Measurements from ENCODE around the gene IFFO2.

The IFFO2 gene

DNA sequence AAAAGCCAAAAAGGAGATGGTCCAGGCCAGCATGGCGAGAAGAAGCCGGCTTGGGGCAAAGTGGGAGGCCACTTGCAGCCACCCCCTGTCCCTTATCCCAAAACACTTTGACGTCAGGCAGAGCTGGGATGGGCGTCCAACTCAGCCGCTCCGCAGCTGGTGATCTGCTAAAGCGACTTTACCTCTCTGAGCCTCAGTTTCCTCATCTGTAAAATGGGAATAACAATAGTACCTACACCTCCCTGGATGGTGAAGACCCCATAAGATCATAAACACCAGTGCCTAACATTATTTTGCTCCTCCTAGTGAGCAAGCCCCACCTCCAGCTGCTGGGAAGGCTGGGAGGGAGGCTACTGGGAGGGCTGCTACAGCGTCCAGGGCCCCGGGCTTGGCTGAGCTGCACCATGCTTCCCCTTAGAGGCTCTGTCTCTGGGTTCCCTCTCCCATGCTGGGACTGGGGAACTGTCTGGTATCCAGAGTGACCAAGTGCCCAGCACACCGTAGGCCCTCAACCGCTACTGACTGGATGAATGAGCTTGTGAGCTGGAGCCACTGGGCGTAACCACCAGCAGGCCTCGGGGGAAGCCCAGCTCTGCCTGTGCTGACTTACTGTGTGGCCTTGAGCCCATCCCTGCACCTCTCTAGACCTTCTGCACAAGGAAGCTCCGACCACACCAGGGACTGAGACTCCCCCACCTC is 18.3 kb downstream of the IFFO2 start:
- no peak overlapping the region for H3K4me3 ChIP-seq (ENCODE audit: low read length)
- no peaks in the 10 kb centered on the region for H3K9me3 ChIP-seq (replicated peaks; ENCODE audit: insufficient read depth, low read length)
- H3K9me2 ChIP-seq (replicated peaks; ENCODE audit: insufficient read depth, low read length) = no peaks in the 10 kb centered on the region
- H2AFZ ChIP-seq (ENCODE audit: low read length) = no peak overlapping the region
- H3K79me2 ChIP-seq (ENCODE audit: low read length) = peaks cover 38% of the 10 kb centered on the region
- no peaks in the 10 kb centered on the region for H3K4me1 ChIP-seq (ENCODE audit: low read length)
- no peak overlapping the region for H3K27ac ChIP-seq (ENCODE audit: low read length)
- H3K36me3 ChIP-seq (replicated peaks; ENCODE audit: insufficient read depth, low read length) = no peaks in the 10 kb centered on the region
- TF ChIP-seq, protein P1, sequence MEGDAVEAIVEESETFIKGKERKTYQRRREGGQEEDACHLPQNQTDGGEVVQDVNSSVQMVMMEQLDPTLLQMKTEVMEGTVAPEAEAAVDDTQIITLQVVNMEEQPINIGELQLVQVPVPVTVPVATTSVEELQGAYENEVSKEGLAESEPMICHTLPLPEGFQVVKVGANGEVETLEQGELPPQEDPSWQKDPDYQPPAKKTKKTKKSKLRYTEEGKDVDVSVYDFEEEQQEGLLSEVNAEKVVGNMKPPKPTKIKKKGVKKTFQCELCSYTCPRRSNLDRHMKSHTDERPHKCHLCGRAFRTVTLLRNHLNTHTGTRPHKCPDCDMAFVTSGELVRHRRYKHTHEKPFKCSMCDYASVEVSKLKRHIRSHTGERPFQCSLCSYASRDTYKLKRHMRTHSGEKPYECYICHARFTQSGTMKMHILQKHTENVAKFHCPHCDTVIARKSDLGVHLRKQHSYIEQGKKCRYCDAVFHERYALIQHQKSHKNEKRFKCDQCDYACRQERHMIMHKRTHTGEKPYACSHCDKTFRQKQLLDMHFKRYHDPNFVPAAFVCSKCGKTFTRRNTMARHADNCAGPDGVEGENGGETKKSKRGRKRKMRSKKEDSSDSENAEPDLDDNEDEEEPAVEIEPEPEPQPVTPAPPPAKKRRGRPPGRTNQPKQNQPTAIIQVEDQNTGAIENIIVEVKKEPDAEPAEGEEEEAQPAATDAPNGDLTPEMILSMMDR (IDR thresholded peaks at IDR 0.05; ENCODE audit: low read length) = no peak
- TF ChIP-seq EZH2 (optimal IDR thresholded peaks at IDR 0.05; ENCODE audit: low read depth, low read length) (no peak), EZH2phosphoT487 (IDR thresholded peaks at IDR 0.05; ENCODE audit: low read length) (no peak)
- H3K4me2 ChIP-seq (ENCODE audit: low read depth, low read length) = no peak overlapping the region
- DNase-seq = no peak
- H3K27me3 ChIP-seq (replicated peaks; ENCODE audit: insufficient read depth, low read length) = no peaks in the 10 kb centered on the region
- no peaks in the 10 kb centered on the region for H4K20me1 ChIP-seq (ENCODE audit: insufficient read depth, low read length)
- H3K9ac ChIP-seq (ENCODE audit: low read length) = no peak overlapping the region
- no peaks in the 10 kb centered on the region for H3F3A ChIP-seq (ENCODE audit: insufficient read depth, low read length)

GRCh38 chr1:18937539-18937938 is 18.9 kb downstream of the IFFO2 start:
- no peaks in the 10 kb centered on the region for H3F3A ChIP-seq (ENCODE audit: insufficient read depth, low read length)

GRCh38 chr1:18936814-18937481 is 19.5 kb downstream of the IFFO2 start:
- H2AFZ ChIP-seq (ENCODE audit: low read length) = no peak overlapping the region
- H3K9me3 ChIP-seq (replicated peaks; ENCODE audit: insufficient read depth, low read length) = no peaks in the 10 kb centered on the region
- H3K4me2 ChIP-seq (ENCODE audit: low read depth, low read length) = no peak overlapping the region
- no peaks in the 10 kb centered on the region for H3K4me1 ChIP-seq (ENCODE audit: low read length)
- H3K36me3 ChIP-seq (replicated peaks; ENCODE audit: insufficient read depth, low read length) = no peaks in the 10 kb centered on the region
- no peak for DNase-seq
- H3F3A ChIP-seq (ENCODE audit: insufficient read depth, low read length) = no peaks in the 10 kb centered on the region
- no peaks in the 10 kb centered on the region for H3K27me3 ChIP-seq (replicated peaks; ENCODE audit: insufficient read depth, low read length)
- H3K9me2 ChIP-seq (replicated peaks; ENCODE audit: insufficient read depth, low read length) = no peaks in the 10 kb centered on the region
- peaks cover 43% of the 10 kb centered on the region for H3K79me2 ChIP-seq (ENCODE audit: low read length)
- no peaks in the 10 kb centered on the region for H4K20me1 ChIP-seq (ENCODE audit: insufficient read depth, low read length)
- TF ChIP-seq EZH2phosphoT487 (IDR thresholded peaks at IDR 0.05; ENCODE audit: low read length) = no peak
- TF ChIP-seq, protein P1 (IDR thresholded peaks at IDR 0.05; ENCODE audit: low read length) = no peak
- TF ChIP-seq EZH2 (optimal IDR thresholded peaks at IDR 0.05; ENCODE audit: low read depth, low read length) = no peak
- H3K4me3 ChIP-seq (ENCODE audit: low read length) = no peak overlapping the region
- no peak overlapping the region for H3K27ac ChIP-seq (ENCODE audit: low read length)
- no peak overlapping the region for H3K9ac ChIP-seq (ENCODE audit: low read length)

More at GRCh38 chr1:18937539-18937938, 18.9 kb downstream of the IFFO2 start:
- no peak overlapping the region for H3K27ac ChIP-seq (ENCODE audit: low read length)
- H3K4me1 ChIP-seq (ENCODE audit: low read length) = no peaks in the 10 kb centered on the region
- no peaks in the 10 kb centered on the region for H3K36me3 ChIP-seq (replicated peaks; ENCODE audit: insufficient read depth, low read length)
- H3K79me2 ChIP-seq (ENCODE audit: low read length) = peaks cover 42% of the 10 kb centered on the region
- H4K20me1 ChIP-seq (ENCODE audit: insufficient read depth, low read length) = no peaks in the 10 kb centered on the region
- no peak overlapping the region for H3K9ac ChIP-seq (ENCODE audit: low read length)
- H2AFZ ChIP-seq (ENCODE audit: low read length) = no peak overlapping the region
- no peaks in the 10 kb centered on the region for H3K27me3 ChIP-seq (replicated peaks; ENCODE audit: insufficient read depth, low read length)
- H3K9me2 ChIP-seq (replicated peaks; ENCODE audit: insufficient read depth, low read length) = no peaks in the 10 kb centered on the region
- TF ChIP-seq EZH2phosphoT487 (IDR thresholded peaks at IDR 0.05; ENCODE audit: low read length) (no peak), EZH2 (optimal IDR thresholded peaks at IDR 0.05; ENCODE audit: low read depth, low read length) (no peak)
- TF ChIP-seq, protein P1 (IDR thresholded peaks at IDR 0.05; ENCODE audit: low read length) = no peak
- DNase-seq = no peak
- H3K4me3 ChIP-seq (ENCODE audit: low read length) = no peak overlapping the region
- no peaks in the 10 kb centered on the region for H3K9me3 ChIP-seq (replicated peaks; ENCODE audit: insufficient read depth, low read length)
- H3K4me2 ChIP-seq (ENCODE audit: low read depth, low read length) = no peak overlapping the region

Measured in MM.1S (cell line).